H54 (cell line): Measurements from ENCODE around the gene MARCHF10.

Experiments
- DNase-seq: peaks from one replicate; pipeline ENCODE4 v3.0.0; 2011; ENCODE audit warnings: low spot score, mixed read lengths; ENCODE audit not compliant: insufficient read length
- FAIRE-seq: peaks from 3 replicates; lab custom pipeline; 2011; peaks lifted over from hg19 to GRCh38; lab: Jason Lieb, UNC
- POLR2A ChIP-seq: IDR thresholded peaks from 2 replicates; pipeline ENCODE4 v1.6.1; 2011; ENCODE audit warnings: low read depth, mild to moderate bottlenecking, low read length

MARCHF10 gene

DNA sequence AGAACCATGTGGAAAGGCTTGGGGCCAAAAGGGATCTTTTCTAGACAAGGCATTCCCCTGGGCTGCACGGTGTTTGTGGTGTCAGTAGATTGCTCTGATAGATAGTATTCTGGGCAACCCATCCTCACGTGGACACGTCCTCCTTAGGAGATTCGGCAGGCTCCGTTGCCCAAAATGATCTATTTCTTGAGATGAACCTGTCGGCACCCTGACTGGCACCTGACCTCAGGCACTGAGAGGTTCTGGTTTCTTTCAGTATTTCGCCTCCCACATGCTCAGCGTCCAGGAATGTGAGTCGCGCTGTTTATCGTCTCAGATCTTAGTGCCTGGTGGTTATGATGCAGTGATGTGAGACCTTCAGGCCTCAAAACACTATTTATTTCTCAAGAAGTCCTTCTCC, 89.7 kb downstream of the MARCHF10 start:
- TF ChIP-seq POLR2A = no peak
- no peak for DNase-seq
- FAIRE-seq = no peak

DNA sequence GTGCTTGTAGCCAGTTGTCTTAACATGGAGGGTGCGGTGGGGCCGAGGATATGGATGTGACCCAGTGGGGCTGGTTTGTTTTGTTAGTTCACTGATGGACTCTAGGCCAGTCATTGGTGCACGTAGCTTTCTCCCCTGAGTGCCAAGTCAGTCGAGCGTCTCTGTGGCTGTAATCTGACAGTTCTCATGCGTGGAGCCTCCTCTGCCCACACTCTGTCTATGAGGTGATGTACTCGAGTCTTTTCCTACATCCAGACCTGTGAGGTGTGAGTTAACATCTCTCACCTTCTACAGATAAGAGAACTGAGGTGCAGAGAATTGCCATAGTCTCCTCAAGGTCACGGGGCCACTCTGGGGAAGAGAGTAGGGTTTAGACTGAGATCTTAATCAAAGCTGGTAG, 90.2 kb downstream of the MARCHF10 start:
- DNase-seq (no peak), FAIRE-seq (no peak)
- no peak for TF ChIP-seq POLR2A

DNA sequence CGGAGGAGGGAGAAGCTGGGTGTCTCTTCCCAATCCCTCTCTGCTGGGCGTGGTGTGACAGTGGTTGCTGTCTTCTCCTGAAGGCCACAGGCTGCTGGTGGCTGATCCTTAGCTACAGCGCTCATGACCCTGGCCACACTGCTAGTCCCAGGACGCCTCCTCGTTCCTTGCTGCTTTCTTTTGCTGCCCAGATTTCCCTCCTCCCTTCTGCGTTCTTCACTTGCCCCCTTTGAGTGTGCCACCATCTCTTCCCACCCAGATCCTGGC, 90.6 kb downstream of the MARCHF10 start:
- DNase-seq = no peak
- FAIRE-seq = no peak
- TF ChIP-seq POLR2A = no peak

DNA sequence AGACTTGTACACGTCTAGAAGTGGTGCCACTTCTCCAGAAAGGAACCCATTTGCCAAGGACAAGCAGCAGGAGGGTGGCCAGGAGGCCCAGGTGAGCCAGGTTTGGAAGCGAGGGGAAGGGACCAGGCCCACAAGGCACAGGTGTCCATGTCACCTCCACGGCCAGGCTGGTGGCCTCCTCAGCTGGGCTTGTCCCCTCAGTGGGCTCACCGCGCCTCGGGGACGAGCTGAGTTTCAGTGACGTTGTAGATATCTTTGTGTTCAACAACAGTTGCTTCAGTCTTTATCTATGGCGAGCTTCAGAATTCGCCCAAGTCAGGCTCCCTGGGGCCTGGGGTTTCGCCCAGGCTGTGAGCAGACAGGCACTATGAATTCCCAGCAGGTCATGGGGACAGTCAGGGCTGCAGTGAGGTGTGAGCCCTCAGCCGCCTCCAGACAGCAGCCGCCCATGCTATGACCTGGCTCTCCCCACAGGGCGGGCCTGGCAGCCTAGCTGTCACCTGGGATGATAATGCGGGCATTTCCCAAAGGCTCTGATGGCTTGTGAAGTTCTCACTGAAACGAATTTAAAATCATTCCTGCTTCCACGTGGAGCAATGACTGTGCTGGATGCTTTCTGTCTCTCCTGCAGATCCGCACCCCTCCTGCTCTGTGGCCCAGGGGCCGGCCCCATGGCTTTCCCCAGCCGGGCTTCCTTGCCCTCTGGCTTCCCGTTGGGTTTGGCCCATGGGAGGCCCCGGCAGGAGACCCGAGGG, 91.1 kb downstream of the MARCHF10 start:
- no peak for TF ChIP-seq POLR2A
- DNase-seq = no peak
- FAIRE-seq = no peak

DNA sequence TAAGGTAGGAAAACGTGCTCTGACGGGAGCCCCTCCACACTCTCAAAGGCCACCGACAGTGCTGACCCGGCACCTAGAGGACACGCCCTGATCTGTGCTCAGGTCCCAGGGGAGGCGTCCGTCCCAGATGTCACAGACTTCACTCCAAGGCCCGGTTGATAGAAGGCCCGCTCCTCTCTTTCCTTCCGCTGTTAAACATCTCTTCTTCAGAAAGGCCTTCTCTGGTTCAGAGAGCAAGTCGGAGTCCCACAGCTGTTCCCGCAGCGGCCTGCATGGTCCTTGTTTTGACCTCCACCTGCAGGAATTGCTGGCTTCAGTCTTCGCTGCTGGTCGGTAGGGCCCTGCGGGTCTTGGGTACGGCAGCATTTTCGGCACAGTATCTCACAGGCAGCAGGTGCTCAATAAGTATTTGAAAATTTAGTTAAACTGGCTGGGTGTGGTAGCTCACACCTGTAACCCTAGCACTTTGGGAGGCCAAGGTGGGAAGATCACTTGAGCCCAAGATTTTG, 92.2 kb downstream of the MARCHF10 start:
- FAIRE-seq (no peak), DNase-seq (no peak)
- no peak for TF ChIP-seq POLR2A

DNA sequence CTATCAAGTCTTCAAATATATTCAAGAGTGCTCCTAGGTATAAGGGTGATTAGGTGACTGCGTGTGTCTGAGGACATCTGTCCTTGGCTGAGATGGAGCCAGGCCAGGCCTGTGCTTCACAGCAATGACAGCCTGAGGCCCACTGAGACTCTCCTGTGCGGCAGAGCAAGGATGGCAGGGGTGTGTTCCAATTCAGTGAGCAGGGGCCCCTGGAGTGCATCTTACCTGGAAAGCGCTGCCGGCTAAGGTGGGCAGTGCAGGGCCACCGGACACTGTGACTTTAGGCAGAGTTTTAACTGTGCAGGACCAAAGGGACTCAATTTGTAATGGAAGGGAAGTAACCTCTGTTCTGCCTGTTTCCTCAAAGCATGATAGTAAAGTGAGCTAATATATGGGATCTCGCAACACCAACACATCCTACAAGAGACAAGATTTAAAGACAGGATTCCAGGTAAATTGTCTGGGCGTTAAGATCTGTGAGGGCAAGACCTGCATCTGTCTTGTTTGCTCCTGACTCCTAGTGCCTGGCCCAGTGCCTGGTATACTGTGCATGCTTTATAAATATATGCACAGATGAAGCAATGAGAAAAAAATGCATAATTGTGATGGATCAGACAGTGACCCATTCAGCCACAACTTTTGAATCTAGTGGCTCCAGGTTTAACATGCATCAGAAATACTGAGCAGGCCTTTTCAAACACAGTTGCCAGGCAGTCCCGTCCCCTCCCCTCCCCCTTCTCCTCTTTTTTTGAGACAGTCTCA, 93.9 kb downstream of the MARCHF10 start:
- no peak for DNase-seq

DNA sequence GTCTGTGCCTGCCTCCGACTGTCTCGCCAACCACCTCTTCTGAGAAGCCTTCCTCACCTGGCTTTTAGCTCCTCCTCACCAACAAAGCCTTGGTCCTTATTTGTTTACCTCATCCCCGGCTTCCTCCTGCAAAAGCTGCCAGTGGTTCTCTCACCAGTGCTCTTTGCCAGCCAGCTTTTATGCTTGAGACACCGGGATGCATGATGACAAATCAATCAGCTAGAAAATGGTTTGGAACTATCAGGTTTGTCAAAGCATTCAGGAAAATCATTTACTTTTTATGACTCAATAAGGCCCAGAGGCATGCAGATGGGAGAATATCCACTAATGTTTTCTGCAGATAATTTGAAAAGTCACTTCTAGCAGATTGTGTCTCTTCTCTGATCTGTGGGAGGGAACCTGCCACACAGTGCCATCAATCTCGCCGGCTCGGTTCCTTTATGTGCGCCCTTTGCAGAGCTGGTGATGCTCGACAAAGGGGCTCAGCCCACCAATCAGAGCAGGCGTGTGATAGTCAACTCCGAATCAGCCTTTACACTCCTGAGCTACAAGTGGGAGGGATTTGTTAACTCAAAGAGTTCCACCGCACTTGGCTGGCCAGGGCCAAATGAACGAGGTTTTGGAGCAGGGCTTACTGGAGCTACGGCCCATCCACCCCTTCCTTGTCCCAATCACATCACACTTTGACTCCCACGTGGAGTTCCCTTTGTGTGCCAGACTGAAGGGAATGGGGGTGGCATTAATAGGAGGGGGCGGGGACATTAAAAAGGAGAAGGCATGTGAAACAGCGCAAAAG, 94.8 kb downstream of the MARCHF10 start:
- no peak for FAIRE-seq
- TF ChIP-seq POLR2A = no peak
- no peak for DNase-seq

More for the DNA sequence above, 93.9 kb downstream of the MARCHF10 start:
- FAIRE-seq = no peak
- TF ChIP-seq POLR2A = no peak

DNA sequence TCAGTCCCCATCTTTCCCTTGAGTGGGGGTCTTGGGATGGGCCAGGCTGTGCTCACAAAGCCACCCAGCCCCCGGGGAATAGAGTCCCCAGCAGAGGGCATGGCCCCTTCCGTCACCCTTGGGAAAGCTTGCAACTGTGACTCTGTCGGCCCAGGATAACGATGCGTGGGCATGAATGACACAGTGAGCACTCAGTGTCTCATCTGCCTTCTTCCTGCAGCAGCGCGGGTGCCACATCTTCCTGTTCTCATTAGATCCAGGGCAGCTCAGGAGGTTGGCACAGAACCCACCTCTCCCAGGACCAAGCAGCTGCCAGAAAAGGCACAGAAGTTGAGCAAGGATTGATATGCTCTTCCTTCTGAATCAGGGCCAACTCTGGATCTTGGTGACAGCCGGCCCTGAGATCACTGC, 95.9 kb downstream of the MARCHF10 start:
- no peak for FAIRE-seq
- no peak for TF ChIP-seq POLR2A
- no peak for DNase-seq

DNA sequence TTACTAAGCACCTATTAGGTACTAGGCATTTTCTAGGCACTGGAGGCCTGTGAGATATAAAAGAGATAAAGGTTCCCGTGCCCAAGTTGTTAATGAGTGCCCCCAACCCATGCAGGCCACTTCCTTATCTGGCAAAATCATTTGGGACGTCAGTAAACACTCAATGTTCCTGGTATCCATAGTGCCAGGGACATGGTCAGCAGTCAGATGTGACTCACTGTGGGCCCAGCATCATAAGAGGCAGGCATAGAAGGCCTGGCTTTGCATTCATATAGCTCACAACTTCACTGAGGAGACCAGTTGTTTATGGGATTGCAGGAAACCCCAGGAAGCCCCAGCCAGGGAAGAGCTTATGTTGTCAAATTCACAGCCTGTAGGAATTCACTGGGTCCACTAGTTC, 99.5 kb downstream of the MARCHF10 start:
- FAIRE-seq = no peak
- TF ChIP-seq POLR2A = no peak
- DNase-seq = no peak

DNA sequence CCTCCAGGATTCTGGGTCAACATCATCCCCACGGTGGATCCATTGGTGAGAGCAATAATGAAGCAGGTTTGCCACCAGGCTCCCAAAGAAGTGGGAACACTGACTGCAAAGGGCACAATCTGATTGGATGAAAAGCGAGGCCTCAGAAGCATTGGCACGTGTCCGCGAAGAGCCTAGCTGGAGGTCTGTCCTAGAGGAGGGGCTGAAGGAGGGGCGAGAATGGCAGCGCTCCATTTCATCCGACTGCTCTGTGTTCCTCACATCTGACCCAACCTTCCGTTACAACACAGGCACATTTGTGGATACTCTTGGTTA, 100.7 kb downstream of the MARCHF10 start:
- no peak for FAIRE-seq

DNA sequence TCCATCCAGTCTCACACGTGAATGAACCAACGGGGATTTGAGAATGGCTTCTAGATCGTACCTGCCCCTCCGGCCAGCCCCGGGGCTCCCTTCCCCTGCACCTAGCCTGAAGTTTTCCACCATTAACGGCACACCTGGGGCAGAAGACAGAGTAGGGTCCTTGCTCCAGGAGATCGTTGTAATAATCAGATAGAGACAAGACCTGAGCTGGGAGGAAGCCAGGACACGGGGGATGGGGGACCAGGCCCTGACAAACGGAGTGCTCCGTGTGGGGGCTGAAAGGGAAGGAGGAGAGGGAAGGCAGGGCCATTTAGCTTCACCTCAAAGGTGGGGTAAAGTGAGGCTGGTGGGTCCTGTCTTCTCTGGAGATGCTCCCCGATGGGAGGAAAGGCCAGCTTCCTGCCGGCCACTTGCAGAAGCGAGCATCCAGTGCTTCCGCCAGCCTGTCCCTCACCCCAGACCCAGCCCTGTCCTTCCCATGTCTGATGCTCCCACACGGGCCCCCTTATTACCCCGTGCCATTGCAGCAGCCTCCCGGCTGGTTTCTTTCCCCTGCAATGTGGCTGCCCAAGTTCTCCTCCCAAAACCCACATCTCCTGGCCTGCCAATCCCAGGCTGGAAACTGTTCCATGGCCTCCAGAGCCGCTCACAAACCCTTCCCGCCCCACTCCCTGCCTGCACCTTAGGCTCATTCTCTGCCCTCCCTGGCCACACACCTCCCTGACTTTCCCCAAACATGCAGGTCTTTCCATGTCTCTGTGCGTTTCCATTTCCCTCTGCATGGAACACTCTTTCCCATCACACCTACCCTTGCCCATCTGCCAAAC, 101.3 kb downstream of the MARCHF10 start:
- FAIRE-seq (no peak), DNase-seq (no peak)
- TF ChIP-seq POLR2A = no peak

More for the DNA sequence above, 100.7 kb downstream of the MARCHF10 start:
- DNase-seq = no peak
- TF ChIP-seq POLR2A = no peak

DNA sequence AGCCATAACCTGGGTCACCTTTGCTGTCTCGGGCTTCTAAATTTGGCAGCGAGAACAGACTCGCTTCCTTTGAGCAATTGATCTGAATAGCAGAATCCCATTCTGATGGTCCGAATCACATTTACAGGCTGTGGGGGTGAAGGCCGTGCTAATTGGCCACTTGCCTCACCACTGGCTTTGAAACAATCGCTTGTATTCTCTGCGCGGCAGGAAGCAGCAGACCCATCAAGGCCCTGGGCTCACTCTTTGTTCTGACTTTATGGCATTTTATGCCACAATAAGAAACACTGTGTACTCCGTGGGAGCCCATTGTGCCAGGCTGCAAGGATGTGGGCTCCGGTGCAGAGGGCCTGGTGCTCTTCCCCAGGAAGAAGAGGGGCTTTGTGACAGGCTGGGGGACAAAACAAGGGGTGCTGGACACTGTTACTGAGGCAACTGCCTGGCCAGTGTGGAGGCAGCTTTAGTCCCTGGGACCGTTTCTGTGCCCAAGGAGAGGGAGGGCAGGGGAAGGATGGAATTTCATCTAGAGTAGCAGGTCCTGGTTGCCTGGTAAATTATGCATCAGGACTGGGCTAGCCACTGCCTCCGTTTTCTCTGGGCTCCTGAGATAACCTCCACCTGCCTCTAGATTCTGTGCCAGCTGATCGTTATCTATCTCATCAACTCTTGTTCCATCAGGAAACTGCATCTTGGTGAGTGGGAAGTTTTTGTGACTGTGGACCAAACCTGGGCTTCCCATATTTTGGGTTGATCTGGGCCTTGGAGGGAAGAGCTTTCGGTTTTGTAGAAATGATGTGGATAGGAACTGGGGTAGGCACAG, 102.1 kb downstream of the MARCHF10 start:
- FAIRE-seq (no peak), DNase-seq (no peak)
- TF ChIP-seq POLR2A = no peak
